Motor neuron (in vitro differentiated cells): Measurements from ENCODE around the gene TMEM35B. TPM values are rescaled to one million over a fixed set of nuclear protein-coding genes. Genes with fewer than 3 reads are reported as not detected.
"Not testable (repeated sequence)": the region's sequence is repeated elsewhere in the genome, so short reads cannot be mapped to it uniquely, and the experiment has no call there.

Experiments
- ATAC-seq, 8 experiments: fragments of 200-7000 bp; cut with Tn5 transposase; replicated peaks in 6 of 8; 2 replicates each; pipeline ENCODE4 v1.8.0; 2021; ENCODE audit warnings: mild to moderate bottlenecking in 8 of 8, moderate library complexity in 8 of 8
- H3K27ac ChIP-seq, 2 donors: fragments of 250-450 bp; sonication (Bioruptor Pico); 2 replicates each; pipeline ENCODE4 v1.9.0; 2021; ENCODE audit warnings: antibody characterized with exemption in 2 of 2, mild to moderate bottlenecking in 2 of 2, moderate library complexity in 1 of 2
- H3K4me1 ChIP-seq, 2 donors: fragments of 250-450 bp; sonication (Bioruptor Pico); replicated peaks in 1 of 2; 2 replicates each; pipeline ENCODE4 v1.6.1; 2021; ENCODE audit warnings: antibody characterized with exemption in 2 of 2, mild to moderate bottlenecking in 2 of 2, moderate library complexity in 1 of 2
- H3K4me3 ChIP-seq, 5 donors: fragments of 250-450 bp; sonication (Bioruptor Pico); 2 replicates each; pipeline ENCODE4 v1.9.0; 2021; ENCODE audit warnings: antibody characterized with exemption in 5 of 5, mild to moderate bottlenecking in 5 of 5, moderate library complexity in 4 of 5
- whole genome bisulfite sequencing, 10 experiments: fragments of 450-650 bp; shearing (Covaris generic); methylation state at CpG; one replicate each; pipeline ENCODE4 v1.0.0; 2022; 5-methylcytosine and 5-hydroxymethylcytosine counted together
- in situ Hi-C, 9 experiments: fragments of 400-800 bp; cut with MboI; loops; one replicate each; pipeline ENCODE4 v1.15.0; 2021; ENCODE audit warnings: low sequenced_read_pairs in 9 of 9, low pct_unique_long_range_greater_than_20kb in 2 of 9; ENCODE audit not compliant: unreplicated experiment in 9 of 9
- total RNA-seq, 8 experiments: library from RNA; unstranded; fragments of 300-600 nt; gene quantifications; 2 replicates each; pipeline versions ENCODE4 v1.2.3 to v1.2.4, GENCODE V29; 2022

The TMEM35B gene
- total RNA-seq, 8 experiments from 2014 or later: 0.66 to 29.3 (median 8.7) TPM

DNA sequence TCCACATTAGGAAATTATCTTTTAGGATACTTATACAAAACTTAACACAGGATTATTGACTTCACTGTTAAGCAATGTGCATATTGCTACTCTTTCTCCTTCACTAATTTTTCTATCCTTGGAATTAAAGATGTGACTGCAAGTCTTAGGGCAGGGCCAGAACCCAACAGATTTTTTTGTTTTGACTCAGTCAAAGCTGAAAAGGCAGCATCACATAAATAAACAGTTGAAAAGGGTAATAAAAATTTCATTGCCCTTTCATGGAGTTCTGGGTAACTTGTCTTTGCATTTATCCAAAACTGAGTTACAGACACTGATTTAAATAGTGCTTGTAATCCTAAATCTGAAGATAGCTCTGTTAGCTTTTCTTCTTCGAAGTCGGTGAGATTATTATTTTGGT is 1.9 kb upstream of the TMEM35B start:
- no peak overlapping the region for H3K27ac ChIP-seq

DNA sequence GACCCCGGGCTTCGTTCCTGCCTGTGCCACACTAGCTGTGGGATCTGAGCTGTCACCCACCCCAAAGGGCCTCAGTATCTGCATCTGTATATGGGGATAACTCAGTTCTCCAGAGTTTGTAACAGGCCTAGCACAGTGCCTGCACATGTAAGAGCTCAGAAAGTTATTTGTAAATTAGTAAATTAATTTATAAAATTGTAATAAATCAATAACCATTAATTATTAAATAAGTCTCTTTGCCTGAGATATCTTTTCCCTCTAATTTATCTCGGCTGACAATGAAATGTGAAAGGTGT is 410 bp upstream of the TMEM35B start:
- peak in 2 of 8 experiments; percentile 7 for ATAC-seq
- 23 to 100% (median 84%) methylated on average over 1 to 3 of the region's 3 CpGs; no CpG with 5 or more reads in 2 of the 10 experiments for WGBS, 10 experiments
- H3K27ac ChIP-seq, H3K4me1 ChIP-seq, in situ Hi-C loops: not testable (repeated sequence)
- H3K4me3 ChIP-seq: peak overlapping the region; percentile 29 to 49 (median 42)

More for the DNA sequence above, 1.9 kb upstream of the TMEM35B start:
- ATAC-seq: no peak
- Histone ChIP-seq H3K4me1 (peaks cover 0 to 4% of the 10 kb centered on the region in 2 donors), H3K4me3 (no peak overlapping the region)
- WGBS, 10 experiments: 81 to 100% (median 100%) methylated on average over 2 of the region's 2 CpGs; no CpG with 5 or more reads in 2 of the 10 experiments
- in situ Hi-C loops: no loop called here

- WGBS, 10 experiments: 29 to 40% (median 33%) methylated on average over 1 to 4 of the region's 4 CpGs; no CpG with 5 or more reads in 6 of the 10 experiments
- in situ Hi-C loops: no loop called here
- peak in 7 of 8 experiments; percentile 40 to 50 (median 48) for ATAC-seq
- H3K27ac ChIP-seq: no peak overlapping the region
- H3K4me3 ChIP-seq: peak overlapping the region; percentile 29 to 49 (median 42)
- peaks cover 0 to 4% of the 10 kb centered on the region in 2 donors for H3K4me1 ChIP-seq
Observed at GRCh38 chr1:34984435-34984792, 733 bp downstream of the TMEM35B start.

GRCh38 chr1:34983700-34984355 is 1.3 kb downstream of the TMEM35B start:
- no peak overlapping the region for H3K4me3 ChIP-seq
- in situ Hi-C loops: no loop called here
- WGBS, 10 experiments: 60 to 100% (median 92%) methylated on average over 1 to 4 of the region's 4 CpGs; no CpG with 5 or more reads in 3 of the 10 experiments
- ATAC-seq: peak in 3 of 8 experiments; percentile 2 to 6 (median 6)
- no peak overlapping the region for H3K27ac ChIP-seq
- H3K4me1 ChIP-seq: peaks cover 0 to 4% of the 10 kb centered on the region in 2 donors

- in situ Hi-C loops: no loop called here
- ATAC-seq: no peak
- Histone ChIP-seq H3K4me3 (no peak overlapping the region), H3K27ac (no peak overlapping the region), H3K4me1 (peaks cover 0 to 4% of the 10 kb centered on the region in 2 donors)
- WGBS, 10 experiments: 93 to 100% (median 100%) methylated on average over 1 to 5 of the region's 5 CpGs; no CpG with 5 or more reads in 3 of the 10 experiments
Observed at GRCh38 chr1:34982820-34983376, 2.2 kb downstream of the TMEM35B start.

DNA sequence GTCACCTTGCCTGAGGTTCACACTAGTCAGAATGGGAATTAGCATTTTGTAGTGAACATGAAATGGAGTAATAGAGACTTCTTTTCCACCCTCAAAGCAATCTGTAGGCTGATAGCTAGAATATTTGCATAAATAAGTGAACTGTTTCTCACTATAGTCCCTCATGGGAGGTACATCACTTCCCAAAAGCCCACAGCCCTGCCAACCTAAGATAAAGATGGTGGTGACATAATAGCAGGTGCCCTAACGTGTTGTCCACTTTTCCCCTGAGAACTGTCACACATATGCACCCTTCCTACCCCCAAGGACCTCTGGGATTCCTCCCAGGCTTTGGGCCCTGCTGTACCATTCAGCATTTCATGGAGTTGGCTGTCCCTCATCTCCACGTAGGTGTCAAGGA is 4.4 kb downstream of the TMEM35B start:
- WGBS, 10 experiments: 75 to 93% methylated on average over 2 of the region's 2 CpGs; no CpG with 5 or more reads in 8 of the 10 experiments
- H3K4me1 ChIP-seq: peaks cover 0 to 4% of the 10 kb centered on the region in 2 donors
- in situ Hi-C loops: no loop called here
- no peak overlapping the region for H3K27ac ChIP-seq
- no peak overlapping the region for H3K4me3 ChIP-seq
- no peak for ATAC-seq

DNA sequence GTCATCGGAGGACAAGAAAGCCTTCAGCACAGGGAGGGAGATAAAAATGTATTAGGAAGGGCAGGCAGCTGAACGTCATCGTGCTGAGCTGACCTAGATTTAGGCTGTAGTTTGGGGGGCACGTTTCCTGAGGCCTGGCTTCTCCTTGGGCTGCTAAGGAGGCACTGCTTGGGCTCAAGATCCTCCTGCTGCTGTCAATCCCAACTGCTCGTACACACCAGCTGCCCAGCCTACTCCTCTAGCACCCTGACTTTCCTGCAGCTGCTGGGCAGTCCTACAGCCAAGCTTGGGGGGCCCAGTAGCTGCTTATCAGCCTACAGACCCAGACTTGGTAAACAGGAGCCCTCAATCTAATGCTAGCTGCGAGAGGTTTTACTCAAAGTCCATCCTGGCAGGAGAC is 6.2 kb downstream of the TMEM35B start:
- H3K27ac ChIP-seq: no peak overlapping the region
- no peak for ATAC-seq
- in situ Hi-C loops: no loop called here
- 0 to 100% (median 60%) methylated on average over 1 to 3 of the region's 6 CpGs; no CpG with 5 or more reads in 5 of the 10 experiments for WGBS, 10 experiments
- no peak overlapping the region for H3K4me3 ChIP-seq
- H3K4me1 ChIP-seq: no peaks in the 10 kb centered on the region

DNA sequence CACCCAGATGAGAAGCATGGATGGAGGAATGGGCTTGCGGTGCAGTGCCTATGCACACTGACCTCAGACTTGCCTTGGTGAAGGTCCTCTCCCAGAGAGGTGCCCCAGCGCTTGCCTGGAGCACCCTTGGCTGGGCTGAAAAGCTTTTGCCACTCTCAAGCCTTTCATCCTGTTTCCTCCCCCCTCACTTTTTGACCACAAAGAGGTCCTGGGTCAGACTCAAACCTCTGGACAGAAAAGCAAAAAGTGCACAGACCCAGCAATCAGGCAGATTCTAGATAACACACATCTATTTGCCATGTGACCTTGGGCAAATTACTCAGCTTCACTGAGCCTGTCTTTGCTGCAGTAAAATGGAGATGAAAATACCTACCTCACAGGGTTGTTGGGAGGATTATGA is 7.3 kb downstream of the TMEM35B start:
- peak in 1 of 8 experiments; percentile 19 for ATAC-seq
- Histone ChIP-seq H3K27ac (no peak overlapping the region), H3K4me3 (no peak overlapping the region), H3K4me1 (no peaks in the 10 kb centered on the region)
- WGBS, 10 experiments: 80 to 100% (median 90%) methylated on average over 1 to 2 of the region's 2 CpGs; no CpG with 5 or more reads in 6 of the 10 experiments
- in situ Hi-C loops: no loop called here

GRCh38 chr1:34977210-34977471 is 8.0 kb downstream of the TMEM35B start:
- peak in 3 of 8 experiments; percentile 11 to 20 (median 13) for ATAC-seq
- in situ Hi-C loops: no loop called here
- no peaks in the 10 kb centered on the region for H3K4me1 ChIP-seq
- H3K4me3 ChIP-seq: no peak overlapping the region
- H3K27ac ChIP-seq: no peak overlapping the region
- 80 to 100% (median 93%) methylated on average over 1 to 13 of the region's 13 CpGs; no CpG with 5 or more reads in 5 of the 10 experiments for WGBS, 10 experiments

GRCh38 chr1:34976384-34977209 is 8.6 kb downstream of the TMEM35B start:
- no peak overlapping the region for H3K4me3 ChIP-seq

GRCh38 chr1:34975771-34976170 is 9.4 kb downstream of the TMEM35B start:
- in situ Hi-C loops: no loop called here
- Histone ChIP-seq H3K4me1 (no peaks in the 10 kb centered on the region), H3K27ac (no peak overlapping the region), H3K4me3 (no peak overlapping the region)
- ATAC-seq: no peak
- 74 to 100% (median 88%) methylated on average over 1 to 6 of the region's 6 CpGs; no CpG with 5 or more reads in 2 of the 10 experiments for WGBS, 10 experiments

More at GRCh38 chr1:34976384-34977209, 8.6 kb downstream of the TMEM35B start:
- 50 to 98% (median 95%) methylated on average over 2 to 35 of the region's 72 CpGs; no CpG with 5 or more reads in 4 of the 10 experiments for WGBS, 10 experiments
- ATAC-seq: peak in 4 of 8 experiments; percentile 7 to 32 (median 25)
- in situ Hi-C loops: no loop called here
- Histone ChIP-seq H3K27ac (no peak overlapping the region), H3K4me1 (no peaks in the 10 kb centered on the region)

DNA sequence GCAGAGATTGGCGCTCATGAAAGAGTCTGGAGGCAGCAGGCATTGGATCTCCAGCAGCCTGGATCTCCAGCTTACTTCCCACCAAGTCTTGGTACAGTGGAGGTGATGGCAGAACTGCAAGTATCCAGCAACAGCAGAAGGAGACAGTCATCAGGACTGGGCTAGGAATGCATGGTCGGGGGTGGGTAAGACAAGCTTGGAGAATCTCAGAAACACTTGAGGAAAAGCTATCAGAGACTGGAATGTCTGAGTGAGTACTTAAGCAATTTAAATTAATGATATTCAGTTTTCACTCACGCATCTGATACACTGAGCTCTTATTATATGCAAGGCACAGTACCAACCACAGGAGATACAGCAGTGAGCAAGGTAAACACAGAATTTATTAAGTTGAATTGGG is 9.8 kb downstream of the TMEM35B start:
- Histone ChIP-seq H3K4me3 (no peak overlapping the region), H3K4me1 (no peaks in the 10 kb centered on the region), H3K27ac (no peak overlapping the region)
- 33 to 100% (median 90%) methylated on average over 1 to 3 of the region's 3 CpGs; no CpG with 5 or more reads in 1 of the 10 experiments for WGBS, 10 experiments
- in situ Hi-C loops: no loop called here
- ATAC-seq: peak in 1 of 8 experiments; percentile 58

DNA sequence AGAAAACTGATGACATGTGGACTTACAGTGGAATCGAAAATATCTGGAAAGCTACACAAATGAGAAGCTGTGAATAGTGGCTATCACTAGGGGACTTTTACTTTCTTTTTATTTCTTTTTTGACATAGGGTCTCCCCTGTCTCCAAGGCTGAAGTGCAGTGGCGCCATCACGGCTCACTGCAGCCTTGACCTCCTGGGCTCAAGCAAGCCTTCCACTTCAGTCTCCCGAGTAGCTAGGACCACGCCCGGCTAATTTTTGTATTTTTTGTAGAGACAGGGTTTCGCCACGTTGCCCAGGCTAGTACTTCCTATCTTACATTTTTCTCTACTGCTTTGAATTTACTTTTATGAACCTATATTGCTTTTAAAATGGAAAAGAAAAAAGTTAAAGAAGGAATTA is 10.5 kb downstream of the TMEM35B start:
- WGBS, 10 experiments: 30 to 100% (median 87%) methylated on average over 1 to 8 of the region's 8 CpGs
- ATAC-seq: no peak
- Histone ChIP-seq H3K4me3 (no peak overlapping the region), H3K27ac (no peak overlapping the region), H3K4me1 (no peaks in the 10 kb centered on the region)
- in situ Hi-C loops: no loop called here
